GM21360 (cell line): ENCODE measurements around the gene PTER.

ENCODE experiments used
- ATAC-seq: cut with Tn5 transposase; IDR thresholded peaks from one replicate; pipeline ENCODE4 v1.9.1; 2021; ENCODE audit warnings: mild to moderate bottlenecking, moderate library complexity; ENCODE audit not compliant: unreplicated experiment

PTER gene

GRCh38 chr10:16536155-16536554, 99.3 kb downstream of the PTER start:
- no peak for ATAC-seq

GRCh38 chr10:16544099-16544498, 107.3 kb downstream of the PTER start:
- ATAC-seq = no peak

DNA sequence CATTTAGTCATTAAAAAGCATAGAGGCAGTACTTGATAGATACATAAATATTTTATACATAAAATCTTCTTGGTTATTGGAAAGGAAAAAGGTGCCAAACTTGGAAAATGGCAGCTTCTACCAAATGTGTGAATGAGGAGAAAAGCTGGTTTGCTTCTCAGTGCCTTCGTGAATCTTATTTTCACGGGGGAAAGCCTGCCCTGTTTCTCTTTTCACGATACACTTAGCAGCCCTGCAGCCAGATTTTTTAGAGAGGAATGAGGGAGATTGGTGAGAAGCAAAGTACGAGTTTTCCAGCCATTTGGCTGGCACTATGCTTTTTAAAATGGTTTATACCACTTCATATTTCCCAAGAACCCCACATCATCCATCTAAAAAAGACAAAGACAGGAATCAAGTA, 107.8 kb downstream of the PTER start:
- ATAC-seq = no peak

DNA sequence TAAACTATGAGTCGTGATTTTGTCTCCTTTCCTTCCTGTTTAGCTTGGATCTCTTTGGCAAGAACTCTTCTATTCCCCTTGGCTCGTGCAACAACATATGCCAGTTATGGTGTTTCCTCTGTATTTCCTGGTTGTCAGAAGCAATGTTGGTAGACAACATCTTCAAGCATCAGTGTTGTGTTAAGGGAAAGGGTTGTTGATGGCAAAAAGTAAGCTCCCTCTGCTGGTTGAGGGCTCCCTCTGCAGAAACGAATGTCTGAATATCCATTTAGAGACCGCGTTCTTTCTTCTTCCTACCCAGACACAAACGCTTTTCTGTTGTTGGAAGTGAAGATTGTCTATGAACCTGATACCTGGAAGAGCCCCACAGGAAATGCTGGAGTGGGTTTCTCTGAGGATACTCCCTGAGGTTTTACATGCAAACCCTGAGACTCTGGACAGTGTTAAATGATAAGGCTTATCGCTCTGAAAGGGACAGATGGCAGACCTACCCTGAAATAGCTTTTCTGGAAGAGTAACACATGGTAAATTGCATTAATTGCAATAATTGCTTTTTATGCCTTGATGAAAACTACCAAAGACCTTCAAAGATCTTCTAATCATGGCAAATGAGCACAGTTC, 108.4 kb downstream of the PTER start:
- ATAC-seq = peak; percentile 75

GRCh38 chr10:16547973-16548372, 111.2 kb downstream of the PTER start:
- no peak for ATAC-seq

DNA sequence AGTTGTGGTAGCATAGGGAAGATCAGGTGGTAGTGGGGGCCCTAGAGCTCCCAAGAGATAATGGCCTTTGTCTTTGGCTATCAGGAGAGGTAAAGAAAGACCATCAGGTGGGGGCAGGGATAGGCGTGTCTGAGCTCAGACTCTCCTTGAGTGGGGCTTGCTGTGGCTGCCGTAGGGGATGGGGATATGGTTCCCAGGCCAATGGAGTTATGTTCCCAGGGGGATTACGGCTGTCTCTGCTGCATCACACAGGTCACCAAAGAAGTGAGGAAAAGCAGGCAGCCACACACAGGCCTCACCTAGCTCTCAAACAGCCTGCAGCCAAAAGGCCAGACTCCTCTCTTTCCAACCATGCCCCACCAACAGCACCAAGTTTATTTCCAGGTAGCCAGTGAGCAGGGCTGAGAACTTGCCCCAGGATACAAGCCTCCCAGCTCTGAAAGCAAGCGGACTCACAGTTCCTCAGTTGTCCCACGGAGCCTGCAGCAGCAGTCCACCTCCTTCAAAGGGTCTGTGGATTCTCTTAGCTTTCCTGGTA, 122.5 kb downstream of the PTER start:
- no peak for ATAC-seq

DNA sequence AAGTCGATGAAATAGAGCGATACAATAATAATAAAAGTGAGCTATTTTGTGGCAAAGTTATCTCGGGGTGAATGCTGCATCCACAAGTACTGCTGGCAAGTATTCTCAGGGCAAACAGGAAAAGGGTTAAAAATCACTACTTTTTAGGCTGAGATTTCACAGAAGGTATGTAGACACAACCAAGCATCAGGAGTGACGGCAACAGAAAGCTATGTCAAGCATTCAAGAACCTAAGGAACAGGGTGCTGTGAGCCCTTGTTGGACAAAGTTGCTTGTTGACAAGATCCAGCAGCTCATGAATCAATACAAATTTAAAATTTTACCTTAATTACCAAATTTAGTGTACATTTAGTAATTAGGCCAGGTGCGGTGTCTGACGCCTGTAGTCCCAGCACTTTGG, 126.1 kb downstream of the PTER start:
- ATAC-seq = no peak
